ENCODE results near the gene SERTAD2.

SERTAD2 gene

GRCh38 chr2:64615192-64615763 is 38.4 kb downstream of the SERTAD2 start:
- no peak for FAIRE-seq
- no peak for DNase-seq (ENCODE audit: extremely low spot score, insufficient read length, low read depth)

DNA sequence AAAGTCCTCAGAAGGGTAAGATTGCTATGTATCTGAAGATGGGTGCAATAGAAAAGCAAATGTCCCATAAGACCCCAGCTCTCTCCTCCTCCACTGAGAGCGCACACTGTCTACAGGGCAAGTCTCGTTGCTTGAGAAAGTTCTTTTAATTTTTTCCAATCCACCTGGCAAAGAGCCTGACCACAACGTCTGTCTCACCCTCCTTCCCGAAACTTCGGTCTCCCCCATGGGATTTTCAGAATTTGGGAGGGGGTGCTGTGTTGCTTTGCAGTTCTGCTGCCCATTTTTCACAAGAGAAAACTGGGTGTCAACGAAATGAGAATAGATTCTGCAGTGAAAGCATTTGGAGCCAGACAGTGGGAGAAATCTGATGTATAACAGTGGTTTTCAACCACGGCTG is 40.4 kb downstream of the SERTAD2 start:
- DNase-seq (ENCODE audit: extremely low spot score, insufficient read length, low read depth) (no peak), FAIRE-seq (no peak)

DNA sequence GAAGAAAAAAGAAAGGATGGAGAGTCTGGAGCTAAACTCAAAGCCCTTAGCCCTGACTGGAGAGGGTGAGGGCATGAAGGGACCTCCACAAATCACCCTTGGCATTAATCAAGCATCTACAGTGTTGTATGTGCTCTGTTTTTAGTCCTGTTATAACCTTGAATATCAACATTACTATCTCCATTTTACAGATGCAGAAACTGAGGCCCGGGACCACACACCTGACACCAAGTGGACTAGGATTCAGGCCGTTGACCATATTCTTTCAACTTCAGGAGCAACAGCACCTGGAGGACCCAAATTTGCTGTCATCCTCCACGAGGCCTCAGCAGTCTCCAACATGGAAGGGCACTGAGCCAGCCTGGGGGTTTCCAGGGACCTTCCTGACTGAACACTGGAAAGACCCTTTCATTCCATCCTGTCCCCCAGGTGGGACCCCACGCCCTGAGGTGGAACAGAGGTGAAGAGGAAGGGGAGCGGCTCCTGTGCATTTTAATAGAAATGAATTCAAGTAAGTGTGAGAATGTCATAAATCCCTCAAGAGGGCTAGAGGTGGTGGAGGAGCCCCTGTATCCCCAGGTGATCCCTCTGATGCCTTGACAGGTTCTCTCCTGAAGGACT is 41.0 kb downstream of the SERTAD2 start:
- FAIRE-seq = no peak
- DNase-seq (ENCODE audit: extremely low spot score, insufficient read length, low read depth) = no peak

DNA sequence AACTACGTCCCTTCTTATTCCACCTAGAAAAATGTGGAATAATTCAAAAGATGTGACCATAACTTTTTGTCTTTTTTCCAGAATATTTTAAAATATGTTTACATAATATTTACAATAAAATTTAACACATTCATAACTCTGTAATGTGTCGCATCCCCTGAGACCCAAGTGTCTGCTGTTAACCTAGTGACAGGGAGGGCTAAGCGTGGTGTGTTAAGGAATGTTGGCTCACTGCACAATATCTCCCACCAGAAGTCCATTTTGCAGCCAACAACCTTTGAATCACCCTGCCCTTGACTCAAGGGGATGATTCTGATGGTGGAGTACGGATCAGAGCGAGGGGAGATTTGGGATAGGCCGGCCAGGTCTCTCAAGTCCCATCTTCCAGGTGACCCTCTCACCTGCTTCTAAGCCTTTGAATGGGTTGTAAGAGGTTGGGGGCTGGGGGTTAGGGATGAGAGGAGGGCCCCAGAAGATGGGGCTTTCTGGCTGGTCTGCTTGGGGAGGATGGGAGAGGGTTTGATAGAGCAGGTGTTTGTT is 43.3 kb downstream of the SERTAD2 start:
- DNase-seq (ENCODE audit: extremely low spot score, insufficient read length, low read depth) (no peak), FAIRE-seq (no peak)

GRCh38 chr2:64609942-64610281 is 43.8 kb downstream of the SERTAD2 start:
- FAIRE-seq (no peak), DNase-seq (ENCODE audit: extremely low spot score, insufficient read length, low read depth) (no peak)

GRCh38 chr2:64609227-64609941 is 44.3 kb downstream of the SERTAD2 start:
- DNase-seq (ENCODE audit: extremely low spot score, insufficient read length, low read depth) (peak; percentile 77), FAIRE-seq (peak; percentile 59)

DNA sequence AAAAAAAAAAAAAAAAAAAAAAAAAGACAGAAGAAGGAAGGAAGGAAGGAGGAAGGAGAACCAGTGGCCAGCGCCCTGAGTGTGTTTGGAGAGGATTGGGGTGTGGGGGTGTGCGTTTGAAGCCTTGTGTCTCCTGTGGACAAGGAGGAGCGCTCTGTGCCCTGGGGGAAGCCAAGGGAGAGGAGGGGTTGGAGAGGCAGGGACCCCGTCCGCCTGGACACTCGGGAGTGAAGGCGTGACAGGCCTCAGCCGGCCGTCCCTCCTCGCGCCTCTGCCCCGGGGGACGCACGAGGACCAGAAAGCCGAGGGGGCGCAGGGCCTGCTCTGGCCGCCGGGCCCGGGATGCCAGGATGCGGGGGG is 44.9 kb downstream of the SERTAD2 start:
- DNase-seq (ENCODE audit: extremely low spot score, insufficient read length, low read depth) (no peak), FAIRE-seq (no peak)

- FAIRE-seq = no peak
- no peak for DNase-seq (ENCODE audit: extremely low spot score, insufficient read length, low read depth)
These were observed 46.1 kb downstream of the SERTAD2 start for GRCh38 chr2:64607381-64608304.

DNA sequence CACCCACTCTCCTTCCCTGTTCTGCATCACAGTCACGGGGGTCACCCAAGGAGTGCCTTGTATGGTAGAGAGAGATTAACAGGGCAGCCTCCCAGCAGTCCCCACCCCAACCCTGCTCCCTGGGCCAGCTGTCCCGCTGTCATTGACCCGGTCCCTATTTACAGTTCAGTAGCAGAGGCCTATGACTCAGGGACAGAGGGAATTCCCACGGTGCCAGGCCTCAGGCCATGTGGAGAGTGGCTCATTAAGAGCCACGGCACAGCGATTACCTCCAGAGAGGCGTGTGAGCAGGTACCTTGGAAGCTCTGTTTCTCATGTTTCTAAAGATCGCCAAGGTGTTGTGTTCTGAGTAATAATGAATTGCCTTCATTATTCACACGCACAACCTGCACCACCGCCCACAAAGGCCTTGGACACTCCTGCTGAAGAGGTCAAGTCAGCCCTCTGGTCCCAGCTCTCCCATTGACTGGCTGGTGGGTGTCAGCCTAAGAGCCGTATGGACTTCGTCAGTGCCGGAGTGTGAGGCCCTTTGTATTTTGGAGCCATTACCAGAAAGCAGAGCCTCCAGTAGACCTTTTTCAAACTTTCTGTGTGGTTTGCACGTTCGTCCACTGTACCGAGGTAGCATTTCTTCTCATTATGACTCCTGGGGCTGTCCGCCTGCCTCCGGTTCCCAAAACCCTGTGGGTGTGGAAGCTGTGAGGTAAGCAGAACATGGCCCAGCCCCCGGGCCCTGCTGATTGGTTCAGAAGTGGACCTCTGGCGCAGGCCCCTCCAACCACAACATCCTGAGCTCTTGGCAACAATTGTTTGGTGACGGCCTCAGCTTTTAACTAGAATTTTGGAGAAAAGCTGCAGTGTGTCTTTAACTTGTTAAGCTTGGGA is 47.0 kb downstream of the SERTAD2 start:
- peak; percentile 95 for FAIRE-seq
- DNase-seq (ENCODE audit: extremely low spot score, insufficient read length, low read depth) = peak; percentile 87

GRCh38 chr2:64605991-64606478 is 47.7 kb downstream of the SERTAD2 start:
- DNase-seq (ENCODE audit: extremely low spot score, insufficient read length, low read depth) (no peak), FAIRE-seq (no peak)

GRCh38 chr2:64605026-64605471 is 48.7 kb downstream of the SERTAD2 start:
- no peak for DNase-seq (ENCODE audit: extremely low spot score, insufficient read length, low read depth)
- FAIRE-seq = no peak

GRCh38 chr2:64604155-64604554 is 49.6 kb downstream of the SERTAD2 start:
- no peak for FAIRE-seq

DNA sequence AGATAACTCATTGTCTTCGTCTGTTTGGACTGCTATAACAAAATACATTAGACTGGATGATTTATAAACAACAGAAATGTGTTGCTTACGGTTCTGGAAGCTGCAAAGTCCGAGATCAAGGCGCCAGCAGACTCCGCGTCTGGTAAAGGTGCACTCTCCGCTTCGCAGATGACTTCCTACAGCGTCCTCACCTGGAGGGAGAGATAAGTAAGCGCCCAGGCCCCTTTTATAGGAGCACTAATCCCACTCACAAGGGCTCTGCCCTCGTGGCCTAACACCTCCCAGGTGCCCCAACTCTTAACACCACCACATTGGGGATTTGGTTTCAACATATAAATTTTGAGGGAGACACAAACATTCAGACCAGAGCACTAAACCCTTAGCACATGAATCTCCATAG is 51.3 kb downstream of the SERTAD2 start:
- DNase-seq (ENCODE audit: extremely low spot score, insufficient read length, low read depth) = no peak
- FAIRE-seq = no peak

More at GRCh38 chr2:64604155-64604554, 49.6 kb downstream of the SERTAD2 start:
- DNase-seq (ENCODE audit: extremely low spot score, insufficient read length, low read depth) = no peak

GRCh38 chr2:64601785-64602391 is 51.8 kb downstream of the SERTAD2 start:
- no peak for DNase-seq (ENCODE audit: extremely low spot score, insufficient read length, low read depth)
- FAIRE-seq = no peak

- FAIRE-seq (no peak), DNase-seq (ENCODE audit: extremely low spot score, insufficient read length, low read depth) (no peak)
These were observed 52.5 kb downstream of the SERTAD2 start for GRCh38 chr2:64601034-64601754.

DNA sequence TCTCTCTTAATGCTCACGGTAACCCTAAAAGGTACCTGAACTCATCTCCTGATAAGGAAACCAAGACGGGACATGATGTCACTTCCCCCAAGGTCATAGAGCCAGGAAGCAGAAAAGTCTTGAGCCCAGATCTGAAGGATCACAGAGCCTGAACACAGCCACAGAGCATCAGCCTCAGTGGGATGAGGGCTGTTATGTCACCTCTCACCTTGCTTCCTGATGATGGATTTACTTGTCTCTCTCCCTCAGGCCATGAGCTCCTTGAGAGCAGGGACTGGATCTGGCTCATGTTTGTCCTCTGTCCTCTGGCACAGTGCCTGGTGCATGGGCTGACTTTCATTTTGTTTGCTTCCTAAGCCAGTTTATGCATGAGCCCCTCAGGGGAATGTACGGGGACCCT is 54.2 kb downstream of the SERTAD2 start:
- no peak for DNase-seq (ENCODE audit: extremely low spot score, insufficient read length, low read depth)
- FAIRE-seq = no peak

- FAIRE-seq (no peak), DNase-seq (ENCODE audit: extremely low spot score, insufficient read length, low read depth) (no peak)
These were observed 55.5 kb downstream of the SERTAD2 start for GRCh38 chr2:64598226-64598625.
